Stimulated activated CD8-positive, alpha-beta memory T cell treated with anti-CD3 and anti-CD28 coated beads, Interleukin-12 subunit alpha, Interleukin-12 subunit beta, amount 100 ng/mL, for 1 hour (primary cell): Measurements from ENCODE around the gene MATN1.

Experiments used
- DNase-seq: peaks from one replicate; pipeline ENCODE4 v3.0.0-alpha.2; 2020; ENCODE audit warnings: low read depth

Gene MATN1

GRCh38 chr1:30682396-30683275 is 40.7 kb downstream of the MATN1 start:
- no peak for DNase-seq

GRCh38 chr1:30681782-30682181 is 41.6 kb downstream of the MATN1 start:
- no peak for DNase-seq

- no peak for DNase-seq
These were observed 42.5 kb downstream of the MATN1 start for GRCh38 chr1:30680879-30681278.

- no peak for DNase-seq
These were observed 43.0 kb downstream of the MATN1 start for GRCh38 chr1:30680429-30680828.

- no peak for DNase-seq
These were observed 43.4 kb downstream of the MATN1 start for GRCh38 chr1:30679976-30680305.

- no peak for DNase-seq
These were observed 44.0 kb downstream of the MATN1 start for GRCh38 chr1:30679201-30679975.

- DNase-seq = no peak
These were observed 45.2 kb downstream of the MATN1 start for GRCh38 chr1:30678209-30678608.

- no peak for DNase-seq
These were observed 45.9 kb downstream of the MATN1 start for GRCh38 chr1:30677471-30677870.

GRCh38 chr1:30675761-30676160 is 47.6 kb downstream of the MATN1 start:
- no peak for DNase-seq

- no peak for DNase-seq
These were observed 48.1 kb downstream of the MATN1 start for GRCh38 chr1:30675289-30675688.

- no peak for DNase-seq
These were observed 50.0 kb downstream of the MATN1 start for GRCh38 chr1:30673395-30673794.

- no peak for DNase-seq
These were observed 50.7 kb downstream of the MATN1 start for GRCh38 chr1:30672661-30673060.

GRCh38 chr1:30670240-30671060 is 52.9 kb downstream of the MATN1 start:
- DNase-seq = no peak

GRCh38 chr1:30668546-30669327 is 54.6 kb downstream of the MATN1 start:
- no peak for DNase-seq

- DNase-seq = no peak
These were observed 55.4 kb downstream of the MATN1 start for GRCh38 chr1:30668024-30668423.

GRCh38 chr1:30666756-30667273 is 56.6 kb downstream of the MATN1 start:
- no peak for DNase-seq

- no peak for DNase-seq
These were observed 58.0 kb downstream of the MATN1 start for GRCh38 chr1:30665216-30666010.

- DNase-seq = no peak
These were observed 59.2 kb downstream of the MATN1 start for GRCh38 chr1:30664103-30664755.

- no peak for DNase-seq
These were observed 59.7 kb downstream of the MATN1 start for GRCh38 chr1:30663596-30664091.

- DNase-seq = no peak
These were observed 61.0 kb downstream of the MATN1 start for GRCh38 chr1:30662291-30662840.
